PC-9 (cell line): ENCODE results near the gene RALGAPA2. TPM values are rescaled to one million over a fixed set of nuclear protein-coding genes. Genes with fewer than 3 reads are reported as not detected.

ENCODE experiments used
- BruUV-seq: library from RNA; stranded (reverse); fragments of 400-500 nt; replicated peaks from 2 replicates; lab custom pipeline; 2021; lab: Mats Ljungman, UMichigan
- CTCF ChIA-PET: fragments of 300-600 bp; sonication (Branson Sonifier 250); formaldehyde crosslinking; loops from one replicate; lab custom pipeline; 2022; ENCODE audit warnings: antibody characterized with exemption; lab: Charles Lee
- POLR2A ChIA-PET: fragments of 300-600 bp; sonication (Branson Sonifier 250); formaldehyde crosslinking; loops from one replicate; lab custom pipeline; 2022; ENCODE audit warnings: antibody characterized with exemption; ENCODE audit not compliant: unreplicated experiment; lab: Charles Lee
- DNase-seq, 2 experiments: peaks; one replicate each; pipeline versions ENCODE4 v3.0.0 to v3.0.0-alpha.2; 2015 to 2022; ENCODE audit warnings: mixed read lengths in 1 of 2
- H2AFZ ChIP-seq: fragments of 200-600 bp; sonication (generic); 2 replicates; pipeline ENCODE4 v1.8.1; 2017; ENCODE audit warnings: antibody characterized with exemption
- H3F3A ChIP-seq: fragments of 200-600 bp; sonication (generic); 2 replicates; pipeline ENCODE4 v1.8.1; 2017; ENCODE audit warnings: antibody characterized with exemption, mild to moderate bottlenecking, low read depth; ENCODE audit not compliant: insufficient read depth
- H3K27ac ChIP-seq: fragments of 200-600 bp; sonication (generic); 2 replicates; pipeline ENCODE4 v1.6.1; 2016; ENCODE audit warnings: mixed run types
- H3K27me3 ChIP-seq: fragments of 200-600 bp; sonication (generic); 2 replicates; pipeline ENCODE4 v1.6.1; 2016; ENCODE audit warnings: low read depth, mixed run types; ENCODE audit not compliant: insufficient read depth
- H3K36me3 ChIP-seq: fragments of 200-600 bp; sonication (generic); 2 replicates; pipeline ENCODE4 v1.6.1; 2016; ENCODE audit warnings: low read depth, mixed run types
- H3K4me1 ChIP-seq: fragments of 200-600 bp; sonication (generic); replicated peaks from 2 replicates; pipeline ENCODE4 v1.6.1; 2016; ENCODE audit warnings: mixed run types; ENCODE audit not compliant: insufficient read depth
- H3K4me2 ChIP-seq: fragments of 200-600 bp; sonication (generic); 2 replicates; pipeline ENCODE4 v1.6.1; 2017; ENCODE audit warnings: mixed run types
- H3K4me3 ChIP-seq: fragments of 200-600 bp; sonication (generic); 2 replicates; pipeline ENCODE4 v1.6.1; 2016; ENCODE audit warnings: mixed run types
- H3K79me2 ChIP-seq: fragments of 200-600 bp; sonication (generic); 2 replicates; pipeline ENCODE4 v1.6.1; 2017; ENCODE audit warnings: low read depth, mixed run types
- H3K9me2 ChIP-seq: fragments of 200-600 bp; sonication (generic); 2 replicates; pipeline ENCODE4 v1.8.1; 2017; ENCODE audit warnings: mild to moderate bottlenecking; ENCODE audit not compliant: insufficient read depth
- H3K9me3 ChIP-seq: fragments of 200-600 bp; sonication (generic); 2 replicates; pipeline ENCODE4 v1.8.1; 2016; ENCODE audit warnings: low read depth; ENCODE audit not compliant: insufficient read depth
- H4K20me1 ChIP-seq: fragments of 200-600 bp; sonication (generic); 2 replicates; pipeline ENCODE4 v1.8.1; 2017; ENCODE audit not compliant: insufficient read depth
- CTCF ChIP-seq: fragments of 200-600 bp; sonication (generic); conservative IDR thresholded peaks from 2 replicates; pipeline ENCODE4 v1.6.1; 2017; ENCODE audit warnings: mixed run types, antibody characterized with exemption, mild to moderate bottlenecking, moderate library complexity
- EZH2 ChIP-seq: fragments of 200-600 bp; sonication (generic); IDR thresholded peaks from 2 replicates; pipeline ENCODE4 v1.8.0; 2017; ENCODE audit warnings: antibody characterized with exemption, low read depth
- intact Hi-C: fragments of 100-400 bp; cut with micrococcal nuclease; formaldehyde crosslinking; loops from one replicate; pipeline ENCODE4 v1.10.0; 2022; ENCODE audit not compliant: unreplicated experiment
- total RNA-seq: library from RNA; stranded (reverse); gene quantifications from 2 replicates; pipeline ENCODE4 v1.2.3, GENCODE V29; 2021

The RALGAPA2 gene
- total RNA-seq, 1 experiment from 2014 or later = 28.7 TPM

GRCh38 chr20:20593447-20594170 is 118.8 kb downstream of the RALGAPA2 start:
- intact Hi-C loops = loop anchor here (2.0 kb wide), 1 partner anchor 509 kb away; no protein-coding TSS in a partner anchor
- peak in 1 of 2 experiments; percentile 8 for DNase-seq
- Histone ChIP-seq H3K4me3 (no peak overlapping the region), H3K9me2 (no peaks in the 10 kb centered on the region), H3F3A (no peaks in the 10 kb centered on the region), H3K4me2 (no peak overlapping the region), H3K36me3 (no peaks in the 10 kb centered on the region), H3K4me1 (no peaks in the 10 kb centered on the region), H3K9me3 (no peaks in the 10 kb centered on the region), H2AFZ (no peak overlapping the region), H3K27me3 (no peaks in the 10 kb centered on the region), H4K20me1 (no peaks in the 10 kb centered on the region), H3K27ac (no peak overlapping the region), H3K79me2 (no peaks in the 10 kb centered on the region)
- ChIA-PET POLR2A (no interaction called here), CTCF (interaction anchor here (1.5 kb wide), 1 partner anchor 510 kb away, joined by 5 read pairs; no protein-coding TSS in a partner anchor)
- no TSS peak for BruUV-seq
- TF ChIP-seq EZH2 (no peak), CTCF (peak; percentile 60)

GRCh38 chr20:20585146-20585545 is 127.3 kb downstream of the RALGAPA2 start:
- Histone ChIP-seq H3F3A (no peaks in the 10 kb centered on the region), H3K27ac (no peak overlapping the region), H3K36me3 (no peaks in the 10 kb centered on the region), H4K20me1 (no peaks in the 10 kb centered on the region), H2AFZ (no peak overlapping the region), H3K79me2 (no peaks in the 10 kb centered on the region), H3K4me1 (no peaks in the 10 kb centered on the region), H3K9me3 (no peaks in the 10 kb centered on the region), H3K9me2 (no peaks in the 10 kb centered on the region), H3K4me2 (no peak overlapping the region), H3K27me3 (no peaks in the 10 kb centered on the region), H3K4me3 (no peak overlapping the region)
- intact Hi-C loops = no loop called here
- ChIA-PET POLR2A (no interaction called here), CTCF (no interaction called here)
- DNase-seq = no peak
- no TSS peak for BruUV-seq
- TF ChIP-seq EZH2 (no peak), CTCF (no peak)

DNA sequence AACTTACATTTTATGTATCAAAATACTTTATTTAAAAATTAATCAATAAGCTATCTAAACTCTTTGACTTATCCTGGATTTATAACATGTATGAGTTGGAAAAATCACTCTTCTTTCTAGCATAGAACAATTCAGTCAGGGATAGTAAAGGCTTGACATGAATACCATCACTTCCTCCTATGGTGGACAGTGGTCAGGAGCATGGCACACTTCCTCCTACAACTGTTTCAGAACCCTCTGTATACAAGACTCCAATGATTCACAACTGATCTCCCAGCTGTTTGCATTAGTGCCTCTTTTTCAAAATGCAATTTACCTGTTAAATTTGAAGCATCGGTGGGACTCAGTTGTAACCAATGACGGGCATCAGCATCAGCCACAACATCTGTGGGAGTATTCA is 129.7 kb downstream of the RALGAPA2 start:
- TF ChIP-seq CTCF (no peak), EZH2 (no peak)
- intact Hi-C loops = no loop called here
- H3K27ac ChIP-seq = no peak overlapping the region
- no TSS peak for BruUV-seq
- H3K9me3 ChIP-seq = no peaks in the 10 kb centered on the region
- no peak overlapping the region for H3K4me2 ChIP-seq
- no peak overlapping the region for H2AFZ ChIP-seq
- H3K9me2 ChIP-seq = no peaks in the 10 kb centered on the region
- no peaks in the 10 kb centered on the region for H3K27me3 ChIP-seq
- no peaks in the 10 kb centered on the region for H3K79me2 ChIP-seq
- H3K4me3 ChIP-seq = no peak overlapping the region
- H3F3A ChIP-seq = no peaks in the 10 kb centered on the region
- CTCF ChIA-PET = no interaction called here
- DNase-seq = no peak
- H3K36me3 ChIP-seq = no peaks in the 10 kb centered on the region
- H3K4me1 ChIP-seq = no peaks in the 10 kb centered on the region
- POLR2A ChIA-PET = no interaction called here
- no peaks in the 10 kb centered on the region; the same call in 1 of the 2 replicates for H4K20me1 ChIP-seq
